Measurements from ENCODE around the gene IVL.

The IVL gene

GRCh38 chr1:152884506-152884905 lies 23.8 kb upstream of the IVL start (continued):
- TF ChIP-seq ZNF585B (tag by site-specific recombination; IDR thresholded peaks at IDR 0.05) (no peak), ZNF169 (tag by site-specific recombination; IDR thresholded peaks at IDR 0.05) (no peak), ZNF132 (tag by site-specific recombination; IDR thresholded peaks at IDR 0.05; ENCODE audit: borderline replicate concordance) (no peak)

- CTCF ChIA-PET: interaction anchor here (1.3 to 1.7 kb wide), 3 partner anchors 13 to 15 kb away, joined by 3 to 8 read pairs (median 4); no protein-coding TSS in a partner anchor
- TF ChIP-seq ZNF585B (tag by site-specific recombination; IDR thresholded peaks at IDR 0.05) (no peak), ZNF280C (tag by site-specific recombination; IDR thresholded peaks at IDR 0.05) (no peak), ZFP37 (tag by site-specific recombination; IDR thresholded peaks at IDR 0.05) (no peak), ZNF121 (tag by site-specific recombination; IDR thresholded peaks at IDR 0.05) (no peak), KLF7 (tag by site-specific recombination; IDR thresholded peaks at IDR 0.05; ENCODE audit: borderline replicate concordance) (no peak), ZNF544 (tag by site-specific recombination; IDR thresholded peaks at IDR 0.05) (no peak), SALL2 (tag by site-specific recombination; IDR thresholded peaks at IDR 0.05; ENCODE audit: borderline replicate concordance) (no peak), ZNF114 (tag by site-specific recombination; IDR thresholded peaks at IDR 0.05) (no peak), ZNF560 (tag by site-specific recombination; IDR thresholded peaks at IDR 0.05; ENCODE audit: borderline replicate concordance) (no peak), ZNF514 (tag by site-specific recombination; IDR thresholded peaks at IDR 0.05) (no peak), SP2 (tag by site-specific recombination; IDR thresholded peaks at IDR 0.05) (no peak), ZNF350 (tag by site-specific recombination; IDR thresholded peaks at IDR 0.05) (no peak), ZNF521 (tag by site-specific recombination; IDR thresholded peaks at IDR 0.05) (no peak), ZXDB (tag by site-specific recombination; IDR thresholded peaks at IDR 0.05) (no peak), EGR2 (tag by site-specific recombination; IDR thresholded peaks at IDR 0.05; ENCODE audit: low read depth) (no peak)
- POLR2A ChIA-PET: no interaction called here
- H3K4me3 ChIP-seq (ENCODE audit: low read depth, low read length): no peak overlapping the region
- no peaks in the 10 kb centered on the region for H3K9me3 ChIP-seq (ENCODE audit: control insufficient read depth, insufficient read depth, low read depth, low read length)
- no peaks in the 10 kb centered on the region for H3K4me1 ChIP-seq (ENCODE audit: control insufficient read depth, insufficient read depth, low read length)
- H3K27ac ChIP-seq (ENCODE audit: extremely low read depth, low read depth, low read length): no peak overlapping the region
- H3K36me3 ChIP-seq (ENCODE audit: control insufficient read depth in 2 of 2, insufficient read depth in 1 of 2, low read length in 2 of 2): no peaks in the 10 kb centered on the region
These were observed 23.3 kb upstream of the IVL start for GRCh38 chr1:152884966-152885624.

- no peak overlapping the region for H3K4me3 ChIP-seq (ENCODE audit: low read depth, low read length)
- ChIA-PET POLR2A (no interaction called here), CTCF (interaction anchor here (1.4 to 2.7 kb wide), 2 partner anchors 8 to 15 kb away, joined by 3 to 18 read pairs; partner anchors contain the start of gene SMCP)
- H3K27ac ChIP-seq (ENCODE audit: extremely low read depth, low read depth, low read length): no peak overlapping the region
- H3K36me3 ChIP-seq (ENCODE audit: control insufficient read depth in 2 of 2, insufficient read depth in 1 of 2, low read length in 2 of 2): no peaks in the 10 kb centered on the region
- no peak for TF ChIP-seq ZNF18 (tag by site-specific recombination; IDR thresholded peaks at IDR 0.05)
- no peaks in the 10 kb centered on the region for H3K9me3 ChIP-seq (ENCODE audit: control insufficient read depth, insufficient read depth, low read depth, low read length)
- H3K4me1 ChIP-seq (ENCODE audit: control insufficient read depth, insufficient read depth, low read length): no peaks in the 10 kb centered on the region
These were observed 22.3 kb upstream of the IVL start for GRCh38 chr1:152886085-152886484.
